GM23338 (cell line): ENCODE results near the gene EGR1. TPM values are rescaled to one million over a fixed set of nuclear protein-coding genes. Genes with fewer than 3 reads are reported as not detected.

Experiments used
- polyA plus RNA-seq: library from polyadenylated mRNA; unstranded; fragments of >200 nt; fragmentation: Nextera tagmentation; extraction: Ambion mirVana; gene quantifications from 2 replicates; pipeline ENCODE4 v1.2.1, GENCODE V29; 2016
- small RNA-seq: library from RNA; depleted of rRNA; stranded (forward); fragments of <200 nt; gene quantifications from one replicate; pipeline ENCODE3, GENCODE V24; 2014; ENCODE audit warnings: low replicate concordance
- total RNA-seq: library from RNA; depleted of rRNA; stranded (reverse); fragments of >200 nt; shearing (Covaris generic); gene quantifications from 2 replicates; pipeline ENCODE4 v1.2.3, GENCODE V29; 2014; rRNA removed

EGR1 gene
- total and polyA plus RNA-seq, 2 experiments from 2014 or later, result 13.5 to 60.3 TPM

Small RNA genes within 50 kb of the gene (small RNA-seq; reads per million reads assigned to genes)
- not detected for gene AC113403.1

Other genes starting within 250 kb of the EGR1 start
- 0.39 and 1.1 TPM in 2 replicates for gene GFRA3, start 190.9 kb upstream of the EGR1 start, total RNA-seq
- 1.1 and 1.2 TPM in 2 replicates for gene GFRA3, start 190.9 kb upstream of the EGR1 start, polyA plus RNA-seq
- 25.6 and 29.9 TPM in 2 replicates for gene CDC25C, start 133.7 kb upstream of the EGR1 start, total RNA-seq
- 20.0 and 20.9 TPM in 2 replicates for gene CDC25C, start 133.7 kb upstream of the EGR1 start, polyA plus RNA-seq
- gene FAM53C, start 127.2 kb upstream of the EGR1 start, total RNA-seq, result 45.0 and 49.9 TPM in 2 replicates
- 20.4 and 21.0 TPM in 2 replicates for gene FAM53C, start 127.2 kb upstream of the EGR1 start, polyA plus RNA-seq
- gene KDM3B, start 112.8 kb upstream of the EGR1 start, total RNA-seq, result 86.6 and 90.3 TPM in 2 replicates
- gene KDM3B, start 112.8 kb upstream of the EGR1 start, polyA plus RNA-seq, result 25.8 TPM in 2 replicates
- gene REEP2, start 26.4 kb upstream of the EGR1 start, total RNA-seq, result 23.0 and 29.8 TPM in 2 replicates
- gene REEP2, start 26.4 kb upstream of the EGR1 start, polyA plus RNA-seq, result 20.5 and 21.1 TPM in 2 replicates
- 134 and 136 TPM in 2 replicates for gene ETF1, start 77.8 kb downstream of the EGR1 start, total RNA-seq
- 56.7 and 68.9 TPM in 2 replicates for gene ETF1, start 77.8 kb downstream of the EGR1 start, polyA plus RNA-seq
- 751 and 880 TPM in 2 replicates for gene HSPA9, start 109.9 kb downstream of the EGR1 start, total RNA-seq
- 302 and 313 TPM in 2 replicates for gene HSPA9, start 109.9 kb downstream of the EGR1 start, polyA plus RNA-seq